Astrocyte of the spinal cord (primary cell): Measurements from ENCODE around the gene KLHL29.

Experiments
- DNase-seq: peaks from one replicate; pipeline ENCODE4 v3.0.0; 2011; ENCODE audit warnings: low read depth, low spot score
- H3K4me3 ChIP-seq: 2 replicates; pipeline ENCODE4 v1.5.1; 2011; ENCODE audit warnings: low read depth, mild to moderate bottlenecking, low read length, moderate library complexity
- in situ Hi-C: cut with HindIII; loops from 2 replicates; pipeline ENCODE4 v1.10.0; 2017; ENCODE audit warnings: low sequenced_read_pairs
- TF ChIP-seq, protein P1 (sequence below): IDR thresholded peaks from 2 replicates; pipeline ENCODE4 v1.5.1; 2012; ENCODE audit warnings: low read depth, mild to moderate bottlenecking, low read length, inconsistent platforms

Gene KLHL29

DNA sequence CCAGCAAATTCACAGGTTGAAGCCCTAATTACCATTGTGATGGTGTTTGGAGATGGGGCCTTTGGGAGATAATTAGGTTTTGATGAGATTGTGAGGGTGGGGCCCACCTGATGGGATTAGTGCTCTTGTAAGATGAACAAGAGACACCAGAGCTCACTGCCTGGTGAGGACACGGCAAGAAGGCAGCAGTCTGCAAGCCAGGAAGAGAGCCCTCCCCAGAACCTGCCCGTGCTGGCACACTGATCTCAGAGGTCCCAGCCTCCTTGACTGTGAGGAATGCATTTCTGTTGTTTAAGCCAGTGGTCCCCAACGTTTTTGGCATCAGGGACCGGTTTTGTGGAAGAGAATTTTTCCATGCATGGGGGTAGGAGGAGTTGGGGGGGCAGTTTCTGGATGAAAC is 240.7 kb downstream of the KLHL29 start:
- TF ChIP-seq, protein P1, sequence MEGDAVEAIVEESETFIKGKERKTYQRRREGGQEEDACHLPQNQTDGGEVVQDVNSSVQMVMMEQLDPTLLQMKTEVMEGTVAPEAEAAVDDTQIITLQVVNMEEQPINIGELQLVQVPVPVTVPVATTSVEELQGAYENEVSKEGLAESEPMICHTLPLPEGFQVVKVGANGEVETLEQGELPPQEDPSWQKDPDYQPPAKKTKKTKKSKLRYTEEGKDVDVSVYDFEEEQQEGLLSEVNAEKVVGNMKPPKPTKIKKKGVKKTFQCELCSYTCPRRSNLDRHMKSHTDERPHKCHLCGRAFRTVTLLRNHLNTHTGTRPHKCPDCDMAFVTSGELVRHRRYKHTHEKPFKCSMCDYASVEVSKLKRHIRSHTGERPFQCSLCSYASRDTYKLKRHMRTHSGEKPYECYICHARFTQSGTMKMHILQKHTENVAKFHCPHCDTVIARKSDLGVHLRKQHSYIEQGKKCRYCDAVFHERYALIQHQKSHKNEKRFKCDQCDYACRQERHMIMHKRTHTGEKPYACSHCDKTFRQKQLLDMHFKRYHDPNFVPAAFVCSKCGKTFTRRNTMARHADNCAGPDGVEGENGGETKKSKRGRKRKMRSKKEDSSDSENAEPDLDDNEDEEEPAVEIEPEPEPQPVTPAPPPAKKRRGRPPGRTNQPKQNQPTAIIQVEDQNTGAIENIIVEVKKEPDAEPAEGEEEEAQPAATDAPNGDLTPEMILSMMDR = no peak
- DNase-seq = no peak
- H3K4me3 ChIP-seq = no peak overlapping the region
- in situ Hi-C loops = no loop called here

DNA sequence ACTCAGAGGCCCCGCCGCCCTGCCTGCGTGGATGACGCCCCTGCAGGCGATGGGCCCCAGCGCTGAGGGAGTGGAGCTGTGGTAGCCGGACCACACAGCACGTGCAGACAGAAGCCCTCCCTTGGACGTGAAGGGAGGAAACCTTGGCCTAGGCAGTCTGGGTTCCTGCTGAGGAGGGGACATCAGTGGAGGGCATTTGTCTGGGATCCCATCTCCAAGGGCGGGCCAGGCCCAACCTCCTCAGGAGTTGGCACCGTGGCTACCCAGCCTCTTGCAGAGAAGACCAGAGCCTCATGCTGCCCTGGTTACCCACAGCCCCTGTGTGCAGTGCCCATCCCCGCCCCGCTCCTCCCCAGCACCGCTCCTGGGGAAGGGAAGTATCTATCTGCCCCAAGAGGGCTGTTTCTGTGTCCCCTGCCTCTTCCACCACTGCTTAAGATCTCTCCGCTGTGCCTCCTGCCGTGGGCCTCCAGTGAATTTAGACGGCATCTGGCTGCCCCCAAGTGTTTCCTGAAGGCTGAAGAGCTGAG is 241.8 kb downstream of the KLHL29 start:
- DNase-seq = no peak
- TF ChIP-seq, protein P1 = no peak
- in situ Hi-C loops = no loop called here
- H3K4me3 ChIP-seq = no peak overlapping the region

DNA sequence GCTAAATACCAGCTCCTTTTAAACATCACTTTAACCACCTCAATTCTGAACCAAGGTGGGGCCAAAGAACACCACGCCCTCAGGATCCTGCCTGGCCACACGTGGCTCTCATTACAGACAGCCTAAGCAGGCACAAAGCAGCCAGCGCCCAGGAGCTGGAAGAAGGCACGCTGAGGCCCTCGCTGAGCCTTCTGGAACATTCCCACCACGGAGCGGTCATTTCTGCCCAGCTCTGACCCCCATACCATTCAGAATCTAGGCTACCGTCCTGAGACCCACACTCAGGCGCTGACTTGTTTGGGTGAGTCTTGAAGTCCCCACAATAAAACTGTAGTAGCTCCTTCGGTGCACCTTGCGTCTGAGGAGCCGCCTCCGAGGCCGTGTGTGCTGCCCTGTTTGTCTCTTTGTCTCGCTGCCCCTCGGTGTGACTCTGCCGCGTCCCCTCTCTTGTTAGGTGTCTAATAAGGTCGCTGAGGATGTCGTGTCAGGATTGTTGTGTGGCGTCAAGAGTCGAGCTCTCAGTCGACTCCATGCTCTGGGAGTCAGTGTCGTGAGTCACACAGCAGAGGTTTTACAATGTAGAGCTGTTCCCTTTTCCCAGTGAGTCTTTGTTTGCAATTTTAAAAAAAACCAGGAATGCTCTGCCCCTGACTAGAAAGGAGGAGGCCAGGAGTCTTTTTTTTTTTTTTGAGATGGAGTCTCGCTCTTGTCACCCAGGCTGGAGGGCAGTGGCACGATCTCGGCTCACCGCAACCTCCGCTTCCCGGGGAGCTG is 242.4 kb downstream of the KLHL29 start:
- no peak for DNase-seq
- TF ChIP-seq, protein P1 = no peak
- in situ Hi-C loops = no loop called here
- H3K4me3 ChIP-seq = no peak overlapping the region

GRCh38 chr2:23628926-23629771 is 244.2 kb downstream of the KLHL29 start:
- in situ Hi-C loops = no loop called here
- TF ChIP-seq, protein P1 = no peak
- DNase-seq = no peak
- H3K4me3 ChIP-seq = no peak overlapping the region

- in situ Hi-C loops = no loop called here
- H3K4me3 ChIP-seq = no peak overlapping the region
- TF ChIP-seq, protein P1 = no peak
- DNase-seq = no peak
Measured at GRCh38 chr2:23629772-23630480, 244.9 kb downstream of the KLHL29 start.

- no peak overlapping the region for H3K4me3 ChIP-seq
- no peak for DNase-seq
- in situ Hi-C loops = no loop called here
- TF ChIP-seq, protein P1 = no peak
Measured at GRCh38 chr2:23630961-23631360, 246.0 kb downstream of the KLHL29 start.
